Measurements from ENCODE around the gene WDR37. TPM values are rescaled to one million over a fixed set of nuclear protein-coding genes. Genes with fewer than 3 reads are reported as not detected.

WDR37 gene
- polyA plus RNA-seq, 4 donors, result 12.6 to 19.4 (median 15.1) TPM

DNA sequence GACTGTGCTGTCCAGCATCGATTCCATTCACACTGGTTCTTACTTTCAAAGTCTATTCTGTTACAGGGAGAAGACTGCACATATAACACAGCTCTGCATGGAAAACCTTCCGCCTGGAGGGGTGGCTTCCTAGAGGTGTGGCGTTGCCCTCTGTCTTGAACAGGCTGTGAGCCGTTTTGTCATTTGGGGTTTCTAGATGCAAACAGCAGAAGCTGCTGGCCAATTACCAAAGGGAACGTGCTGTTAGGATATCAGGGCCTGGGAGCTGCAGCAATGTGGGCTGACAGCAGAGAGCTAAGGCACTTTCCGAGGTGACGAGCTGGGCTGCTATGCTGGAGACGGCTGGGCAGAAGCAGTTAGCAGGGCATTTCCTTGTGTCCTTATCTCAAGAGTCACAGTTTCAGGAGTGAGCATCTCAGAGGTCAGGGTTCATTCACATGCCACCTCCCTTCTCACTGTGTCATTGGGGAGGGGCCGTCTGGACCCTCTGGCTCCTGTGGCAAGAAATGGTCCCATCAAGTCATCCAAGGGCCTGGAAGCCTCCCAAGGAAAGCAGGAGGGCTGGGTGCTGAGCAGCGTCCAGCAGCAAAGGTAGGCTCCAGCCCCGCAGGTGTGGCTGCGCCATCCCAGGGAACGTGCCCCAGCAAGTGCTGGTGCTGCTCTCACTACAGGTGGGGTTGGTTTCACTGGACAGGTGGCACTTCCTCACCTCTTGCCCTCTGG, 106.5 kb downstream of the WDR37 start:
- no peak for DNase-seq (ENCODE audit: low read depth in 4 of 4, low spot score in 3 of 4)

DNA sequence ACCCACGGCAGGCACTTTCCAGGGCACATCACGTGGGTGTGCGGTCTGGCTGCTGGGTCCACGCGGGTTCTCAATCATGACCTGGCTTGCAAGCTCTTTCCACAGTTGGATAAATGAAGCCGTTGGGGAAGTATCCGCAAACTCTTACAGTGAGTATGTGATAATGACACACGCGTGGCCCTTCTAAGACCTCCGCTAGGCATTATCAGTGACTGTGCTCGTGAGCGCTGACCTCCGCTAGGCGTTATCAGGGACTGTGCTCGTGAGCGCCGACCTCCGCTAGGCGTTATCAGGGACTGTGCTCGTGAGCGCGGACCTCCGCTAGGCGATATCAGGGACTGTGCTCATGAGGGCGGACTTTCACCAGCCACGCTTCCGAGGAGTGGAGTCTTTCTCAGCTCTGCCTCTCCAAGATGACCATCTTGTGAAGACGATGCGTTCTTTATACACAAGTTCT, 107.0 kb downstream of the WDR37 start:
- no peak for DNase-seq (ENCODE audit: low read depth in 4 of 4, low spot score in 3 of 4)

DNA sequence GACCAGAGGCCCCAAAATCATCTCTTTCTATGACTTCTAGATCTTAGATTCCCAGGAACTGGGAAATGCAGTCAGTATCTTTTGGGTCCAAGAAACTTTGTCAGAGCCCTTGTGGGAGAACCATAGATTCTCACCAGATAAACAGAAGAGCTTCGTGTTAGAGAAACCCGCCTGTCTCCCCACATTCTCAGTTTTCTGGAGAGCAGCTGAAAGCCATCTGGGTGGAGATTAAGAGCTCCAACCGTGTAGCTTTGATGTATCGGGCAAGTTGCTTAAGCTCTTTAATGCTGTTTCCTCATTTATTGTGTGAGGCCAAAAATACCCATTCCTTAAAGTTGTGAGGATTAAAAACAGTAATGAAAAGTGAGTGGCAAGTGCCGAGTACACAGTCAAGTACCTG, 107.6 kb downstream of the WDR37 start:
- no peak for DNase-seq (ENCODE audit: low read depth in 4 of 4, low spot score in 3 of 4)

GRCh38 chr10:1166101-1166827, 110.1 kb downstream of the WDR37 start:
- no peak for DNase-seq (ENCODE audit: low read depth in 4 of 4, low spot score in 3 of 4)

GRCh38 chr10:1166828-1167275, 110.7 kb downstream of the WDR37 start:
- no peak for DNase-seq (ENCODE audit: low read depth in 4 of 4, low spot score in 3 of 4)

DNA sequence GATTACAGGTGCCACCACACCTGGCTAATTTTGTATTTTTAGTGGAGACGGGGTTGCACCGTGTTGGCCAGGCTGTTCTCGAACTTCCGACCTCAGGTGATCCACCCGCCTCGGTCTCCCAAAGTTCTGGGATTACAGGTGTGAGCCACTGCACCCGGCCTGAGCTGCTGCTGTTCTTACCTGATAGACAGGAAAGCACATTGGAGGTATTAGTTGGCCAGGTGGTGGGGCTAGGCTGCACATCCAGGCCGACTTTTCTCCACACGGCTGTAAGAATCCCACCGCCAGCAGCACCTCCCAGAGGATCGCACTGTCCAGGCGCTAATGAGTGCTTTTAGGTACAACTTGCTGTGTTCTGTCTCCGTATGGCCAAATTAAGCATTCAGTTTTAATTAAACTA, 112.6 kb downstream of the WDR37 start:
- no peak for DNase-seq (ENCODE audit: low read depth in 4 of 4, low spot score in 3 of 4)

DNA sequence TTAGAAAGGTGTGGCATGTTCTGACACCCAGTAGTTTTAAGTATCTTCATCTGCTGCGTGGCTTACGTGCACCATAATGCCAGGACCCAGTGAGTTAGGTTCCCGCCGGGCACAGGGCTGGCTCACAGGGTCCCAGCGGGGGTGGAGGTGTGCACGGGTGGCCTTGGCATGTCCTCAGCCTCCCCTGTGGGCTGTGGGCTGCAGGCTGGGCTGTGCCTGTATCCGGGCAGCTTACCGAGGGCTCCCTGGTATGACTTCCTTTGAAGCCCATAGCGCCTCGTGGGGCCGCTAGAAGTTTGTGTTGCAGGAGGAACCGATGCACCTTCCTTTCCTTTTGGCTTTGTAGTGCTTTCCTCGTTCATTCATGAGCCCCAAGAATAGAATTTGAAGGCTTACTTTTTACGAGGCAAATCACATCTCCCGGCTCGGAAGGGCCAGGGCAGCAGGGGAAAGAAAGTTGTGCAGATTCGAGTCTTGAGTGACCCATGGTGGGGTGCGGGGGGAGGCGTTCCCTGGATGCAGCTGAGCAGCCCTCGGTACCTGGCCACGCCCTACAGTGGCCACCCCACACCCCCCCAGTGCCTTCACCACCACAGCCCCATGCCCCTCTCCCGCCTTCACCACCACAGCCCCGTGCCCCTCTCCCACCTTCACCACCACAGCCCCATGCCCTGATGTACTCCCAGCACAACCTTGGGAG, 113.2 kb downstream of the WDR37 start:
- no peak for DNase-seq (ENCODE audit: low read depth in 4 of 4, low spot score in 3 of 4)

GRCh38 chr10:1169981-1170866, 114.0 kb downstream of the WDR37 start:
- no peak for DNase-seq (ENCODE audit: low read depth in 4 of 4, low spot score in 3 of 4)

GRCh38 chr10:1170867-1171180, 114.6 kb downstream of the WDR37 start:
- no peak for DNase-seq (ENCODE audit: low read depth in 4 of 4, low spot score in 3 of 4)

GRCh38 chr10:1171182-1171581, 115.0 kb downstream of the WDR37 start:
- DNase-seq (ENCODE audit: low read depth in 4 of 4, low spot score in 3 of 4), result no peak

DNA sequence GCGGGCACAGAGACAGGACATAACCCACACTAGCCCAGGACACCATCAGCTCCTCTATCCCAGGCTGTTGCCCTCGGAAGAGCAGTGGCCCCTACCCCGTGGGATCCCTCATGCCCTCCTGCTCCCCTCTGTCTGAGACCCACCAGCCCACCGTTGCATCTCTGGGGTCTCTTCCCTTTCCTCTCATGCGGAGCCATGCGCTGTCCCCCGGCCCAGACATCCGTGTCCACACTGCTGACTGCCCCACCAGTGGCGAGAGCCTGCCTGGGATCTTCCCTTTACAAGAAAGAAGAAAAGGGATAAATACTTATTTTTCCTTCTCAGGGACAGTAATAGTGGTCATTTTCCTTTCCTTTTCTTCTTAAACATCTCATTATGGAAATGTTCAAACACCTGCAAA, 115.4 kb downstream of the WDR37 start:
- no peak for DNase-seq (ENCODE audit: low read depth in 4 of 4, low spot score in 3 of 4)

GRCh38 chr10:1172256-1172984, 116.2 kb downstream of the WDR37 start:
- no peak for DNase-seq (ENCODE audit: low read depth in 4 of 4, low spot score in 3 of 4)

DNA sequence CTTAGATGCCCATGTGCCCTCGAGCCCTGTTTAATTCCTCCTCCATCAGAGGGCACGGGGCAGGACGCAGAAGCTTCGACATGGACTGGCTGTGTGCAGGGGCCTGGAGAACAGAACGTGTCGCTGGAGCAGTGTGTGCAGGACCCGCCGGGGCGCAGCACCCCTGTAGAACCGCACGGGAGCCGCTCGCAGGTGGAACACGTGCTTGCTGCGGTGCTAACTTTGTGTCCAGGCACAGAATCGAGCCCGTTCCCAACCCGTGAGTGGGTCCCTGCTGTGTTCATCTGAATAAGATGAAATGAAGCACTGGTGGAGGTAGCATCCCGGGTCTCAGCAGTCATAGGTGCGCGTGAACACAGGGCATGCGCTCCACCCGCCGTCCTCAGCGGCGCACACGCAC, 116.9 kb downstream of the WDR37 start:
- no peak for DNase-seq (ENCODE audit: low read depth in 4 of 4, low spot score in 3 of 4)

DNA sequence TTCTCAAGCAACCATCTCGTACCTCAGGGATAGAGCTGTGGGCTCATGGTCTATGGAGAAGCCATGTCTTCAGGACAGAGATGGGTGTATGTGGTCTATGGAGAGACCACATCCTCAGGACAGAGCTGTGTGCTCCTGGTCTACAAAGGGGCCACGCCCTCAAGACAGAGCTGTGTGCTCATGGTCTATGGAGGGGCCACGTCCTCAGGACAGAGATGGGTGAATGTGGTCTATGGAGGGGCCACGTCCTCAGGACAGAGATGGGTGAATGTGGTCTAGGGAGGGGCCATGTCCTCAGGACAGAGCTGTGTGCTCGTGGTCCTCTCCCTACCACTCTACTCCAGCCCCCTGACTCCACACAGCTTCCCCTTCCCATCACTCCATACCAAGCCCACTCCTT, 117.8 kb downstream of the WDR37 start:
- no peak for DNase-seq (ENCODE audit: low read depth in 4 of 4, low spot score in 3 of 4)

- no peak for DNase-seq (ENCODE audit: low read depth in 4 of 4, low spot score in 3 of 4)
Measured at GRCh38 chr10:1175956-1176565, 119.9 kb downstream of the WDR37 start.

DNA sequence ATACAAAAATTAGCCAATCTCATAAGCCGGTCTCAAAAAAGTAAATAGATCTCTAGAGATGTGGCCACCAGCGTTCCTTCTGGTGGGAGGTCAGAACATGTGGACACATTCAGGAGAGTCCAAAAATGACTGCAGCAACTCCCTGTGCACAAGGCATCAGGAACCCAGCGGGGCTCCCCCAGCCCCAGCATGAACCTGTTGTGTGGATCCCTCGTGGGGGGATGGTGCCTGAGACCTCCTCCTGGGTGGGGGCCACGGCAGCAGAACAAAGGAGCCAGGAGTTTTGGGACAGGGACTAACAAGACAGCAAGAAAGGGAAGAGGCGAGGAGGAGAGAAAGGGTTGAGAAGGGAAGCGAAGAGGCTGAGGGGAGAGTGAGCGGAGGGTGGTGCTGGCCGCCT, 121.8 kb downstream of the WDR37 start:
- no peak for DNase-seq (ENCODE audit: low read depth in 4 of 4, low spot score in 3 of 4)

DNA sequence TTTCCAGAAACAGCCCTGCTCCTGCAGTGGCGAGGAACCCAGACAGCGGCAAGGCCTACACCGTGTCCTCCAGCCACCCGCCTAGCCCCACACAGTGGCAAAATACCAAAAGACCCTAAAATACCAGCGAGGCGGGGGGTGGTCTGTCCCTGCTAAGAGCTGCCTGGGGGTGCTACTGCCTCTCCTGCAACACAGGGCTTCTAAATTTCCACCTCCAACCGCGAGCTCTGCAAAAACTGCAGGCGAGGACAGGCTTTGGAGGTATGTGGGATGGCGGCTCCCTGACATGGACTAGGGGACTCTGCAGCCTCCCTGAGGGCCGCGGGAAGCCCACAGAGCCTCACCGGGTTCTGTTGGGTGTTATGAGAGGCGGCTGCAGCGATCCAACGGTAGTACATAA, 122.3 kb downstream of the WDR37 start:
- DNase-seq (ENCODE audit: low read depth in 4 of 4, low spot score in 3 of 4), result no peak

- no peak for DNase-seq (ENCODE audit: low read depth in 4 of 4, low spot score in 3 of 4)
Measured at GRCh38 chr10:1179346-1180070, 123.3 kb downstream of the WDR37 start.
